Kidney capillary endothelial cell (primary cell): ENCODE data around the gene SKIC3.

Experiments
- DNase-seq: peaks from one replicate; pipeline ENCODE4 v3.0.0-alpha.2; 2018; ENCODE audit warnings: low spot score

Gene SKIC3

DNA sequence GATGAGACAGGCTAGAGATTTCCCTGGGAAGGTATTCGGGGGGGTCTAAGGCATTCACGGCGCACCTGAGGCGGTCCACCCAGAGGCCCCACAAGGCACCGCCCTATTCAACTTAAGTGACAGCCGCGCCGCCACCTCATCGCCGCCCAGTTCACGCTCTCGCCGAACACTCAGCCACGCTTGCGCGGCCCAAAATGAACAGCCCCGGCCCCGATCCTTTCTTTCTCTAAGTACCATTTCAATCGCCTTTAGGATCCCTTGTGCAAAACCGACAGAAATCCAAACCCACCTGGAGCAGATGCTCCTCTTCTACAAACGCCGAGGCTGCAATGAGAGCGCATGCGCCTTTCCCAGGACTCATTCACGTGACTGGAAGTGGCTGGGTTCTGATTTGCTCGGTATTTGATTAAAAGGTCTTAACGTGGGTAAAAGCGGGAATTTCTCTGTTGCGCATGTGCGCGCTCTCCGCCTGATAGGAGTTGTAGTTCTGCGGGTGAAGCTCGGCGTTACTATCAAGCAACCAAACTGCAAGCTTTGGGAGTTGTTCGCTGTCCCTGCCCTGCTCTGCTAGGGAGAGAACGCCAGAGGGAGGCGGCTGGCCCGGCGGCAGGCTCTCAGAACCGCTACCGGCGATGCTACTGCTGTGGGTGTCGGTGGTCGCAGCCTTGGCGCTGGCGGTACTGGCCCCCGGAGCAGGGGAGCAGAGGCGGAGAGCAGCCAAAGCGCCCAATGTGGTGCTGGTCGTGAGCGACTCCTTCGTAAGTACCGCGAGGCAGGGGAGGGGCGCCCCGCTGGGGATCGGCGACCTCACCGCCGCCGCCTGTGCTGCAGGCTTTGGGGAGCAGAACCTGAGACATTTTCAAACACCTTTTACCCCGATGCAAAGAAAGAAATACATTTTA, at the start of gene SKIC3, which contains the start of gene ARSK:
SKIC3 (minus strand) TSS at position 331 of the 902 bp plus-strand sequence. CDS start 7,827 bp downstream, outside the sequence.
ARSK (plus strand) TSS at position 455 of the 902 bp plus-strand sequence; CDS start at position 633, 178 bp downstream.
- peak; percentile 98 for DNase-seq

DNA sequence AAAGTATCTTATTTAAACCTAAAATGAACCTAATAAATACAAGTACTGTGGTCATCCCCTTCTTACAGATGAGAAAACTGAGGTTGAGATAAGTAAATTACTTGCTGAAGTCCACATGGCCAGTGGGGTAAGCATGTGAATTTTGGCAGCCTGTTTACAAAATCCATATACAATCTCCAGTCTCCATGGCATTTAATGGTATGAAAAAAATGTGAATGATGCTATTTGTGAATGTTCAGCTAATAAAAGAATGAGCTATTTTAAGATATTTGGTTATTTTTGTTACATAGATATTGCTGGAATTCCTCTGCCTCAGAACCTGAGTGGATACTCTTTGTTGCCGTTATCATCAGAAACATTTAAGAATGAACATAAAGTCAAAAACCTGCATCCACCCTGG, 45.8 kb upstream of the SKIC3 start:
- no peak for DNase-seq

DNA sequence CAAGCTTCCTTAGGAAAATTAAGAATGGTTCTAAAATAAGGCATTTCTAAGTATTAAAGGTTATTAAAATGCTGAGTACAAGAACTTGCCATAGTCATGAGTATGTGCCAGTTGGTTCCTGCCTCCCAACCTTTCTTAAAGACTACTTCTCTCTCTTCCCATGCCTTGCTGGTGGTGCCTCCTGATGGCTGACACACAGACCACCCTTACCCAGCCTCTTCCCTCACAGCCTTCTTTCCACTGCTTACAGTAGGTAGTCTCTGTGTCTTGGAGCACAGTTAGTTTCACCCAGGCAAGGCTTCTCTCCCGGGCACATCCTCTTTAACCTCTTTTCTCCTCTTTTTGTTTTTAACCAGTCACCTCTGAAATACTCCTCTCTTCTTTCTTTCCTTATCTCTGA, 44.5 kb upstream of the SKIC3 start:
- DNase-seq: no peak

DNA sequence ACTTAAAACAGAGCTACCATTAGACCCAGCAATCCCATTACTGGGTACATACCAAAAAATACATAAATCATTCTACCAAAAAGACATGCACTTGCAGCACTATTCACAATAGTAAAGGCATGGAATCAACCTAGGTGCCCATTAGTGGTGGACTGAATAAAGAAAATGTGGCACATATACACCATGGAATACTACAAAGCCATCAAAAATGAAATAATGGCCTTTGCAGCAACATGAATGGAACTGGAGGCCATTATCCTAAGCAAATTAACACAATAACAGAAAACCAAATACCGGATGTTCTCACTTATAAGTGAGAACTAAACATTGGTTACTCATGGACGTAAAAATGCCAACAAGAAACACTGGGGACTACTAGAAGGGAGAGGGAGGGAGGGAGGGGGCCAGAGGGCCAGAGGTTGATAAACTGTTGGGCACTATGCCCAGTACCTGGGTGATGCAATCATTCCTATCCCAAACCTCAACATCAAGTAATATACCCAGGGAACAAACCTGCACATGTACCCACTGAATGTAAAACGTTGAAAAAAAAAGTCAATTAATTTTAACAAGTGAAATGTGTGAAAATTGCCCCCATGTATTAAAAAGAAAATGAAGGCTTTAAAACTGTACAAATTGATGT, 40.6 kb upstream of the SKIC3 start:
- DNase-seq: no peak

DNA sequence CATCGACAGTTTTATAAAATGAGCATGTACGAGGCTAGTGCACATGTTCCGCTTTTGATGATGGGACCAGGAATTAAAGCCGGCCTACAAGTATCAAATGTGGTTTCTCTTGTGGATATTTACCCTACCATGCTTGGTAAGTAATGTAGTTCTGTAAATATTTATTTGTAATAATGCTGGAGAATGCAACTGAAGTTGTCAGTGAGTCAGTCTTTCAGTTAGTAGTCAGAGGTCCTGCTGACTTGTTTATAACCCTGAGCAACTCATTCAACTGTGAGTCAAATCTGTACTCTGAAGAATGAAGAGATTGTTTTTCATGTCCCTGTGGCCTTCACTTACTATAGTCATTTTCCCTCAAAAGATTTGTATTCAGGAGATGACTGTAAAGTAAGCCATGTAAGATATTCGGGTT, 36.7 kb upstream of the SKIC3 start:
- DNase-seq: peak; percentile 90

DNA sequence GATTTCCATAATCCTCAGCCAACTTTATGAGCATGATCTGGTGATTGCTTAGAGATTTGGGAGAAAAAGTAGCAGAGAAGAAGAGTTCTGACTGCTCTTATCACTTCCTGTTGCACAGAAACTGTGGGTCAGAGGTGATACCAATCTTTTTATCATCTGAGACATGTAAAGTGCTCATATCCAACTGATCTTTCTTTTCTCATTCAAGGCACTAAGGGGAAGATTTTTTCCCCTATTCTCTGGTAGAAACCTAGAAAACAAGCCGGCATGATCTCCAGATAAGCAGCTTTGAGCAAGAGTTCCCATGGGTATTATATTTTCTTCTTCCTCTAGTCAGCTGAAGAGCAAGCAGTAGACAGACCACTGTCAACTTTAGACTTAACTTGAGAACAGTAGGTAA, 36.1 kb upstream of the SKIC3 start:
- DNase-seq: peak; percentile 3

DNA sequence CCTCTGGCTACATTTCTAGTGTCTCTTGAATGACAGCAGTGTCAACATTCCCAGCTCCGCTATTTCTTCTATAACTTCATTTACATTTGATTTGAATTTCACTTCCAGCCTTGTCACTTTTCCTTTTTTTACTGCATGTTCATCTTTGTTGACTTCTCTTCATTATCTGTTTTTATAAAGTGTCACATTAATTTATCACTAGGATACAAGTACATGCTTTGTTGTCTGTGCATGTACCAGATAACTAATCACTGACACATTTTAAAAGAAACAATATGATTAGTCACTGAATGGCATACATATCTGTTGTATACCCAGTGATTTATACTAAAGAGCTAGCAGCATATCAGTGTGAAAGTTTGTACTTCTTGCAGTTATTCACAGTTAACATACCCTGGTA, 29.2 kb upstream of the SKIC3 start:
- no peak for DNase-seq

DNA sequence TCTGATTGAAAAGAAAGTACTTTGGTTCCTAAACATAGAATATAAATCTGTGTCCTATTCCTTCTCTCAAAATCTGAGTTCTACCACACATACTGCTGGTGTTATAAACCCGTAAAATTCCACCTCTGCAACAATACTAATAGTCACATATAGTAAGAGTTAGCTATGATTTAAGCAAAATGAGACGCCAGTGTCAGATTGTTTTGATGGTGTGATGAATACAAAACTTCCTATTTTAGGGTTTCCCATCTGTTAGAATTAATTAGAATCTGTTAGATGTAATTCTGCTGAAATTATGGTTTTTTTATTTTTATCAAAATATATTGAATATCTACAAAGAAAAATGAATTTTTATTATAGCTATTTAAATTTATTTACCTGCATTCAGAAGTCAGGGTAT, 26.8 kb upstream of the SKIC3 start:
- no peak for DNase-seq

DNA sequence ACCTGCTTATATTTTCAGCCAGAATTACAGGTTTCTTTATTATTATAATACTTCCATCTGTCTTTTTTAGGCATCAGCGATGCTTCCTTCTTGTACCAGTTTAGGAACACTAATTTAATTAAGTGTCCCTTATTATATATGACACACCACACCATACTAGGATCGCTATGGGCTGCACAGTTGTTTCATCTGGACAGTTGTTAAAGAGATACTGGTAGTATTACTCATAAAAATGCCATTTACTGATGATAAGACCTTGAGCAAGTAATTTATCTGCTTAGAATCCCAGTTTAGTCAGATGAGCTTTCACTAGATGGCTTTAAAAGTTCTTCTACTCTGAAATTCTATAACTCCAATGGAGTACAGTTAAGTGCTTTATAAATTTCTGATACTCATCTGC, 17.2 kb upstream of the SKIC3 start:
- no peak for DNase-seq

DNA sequence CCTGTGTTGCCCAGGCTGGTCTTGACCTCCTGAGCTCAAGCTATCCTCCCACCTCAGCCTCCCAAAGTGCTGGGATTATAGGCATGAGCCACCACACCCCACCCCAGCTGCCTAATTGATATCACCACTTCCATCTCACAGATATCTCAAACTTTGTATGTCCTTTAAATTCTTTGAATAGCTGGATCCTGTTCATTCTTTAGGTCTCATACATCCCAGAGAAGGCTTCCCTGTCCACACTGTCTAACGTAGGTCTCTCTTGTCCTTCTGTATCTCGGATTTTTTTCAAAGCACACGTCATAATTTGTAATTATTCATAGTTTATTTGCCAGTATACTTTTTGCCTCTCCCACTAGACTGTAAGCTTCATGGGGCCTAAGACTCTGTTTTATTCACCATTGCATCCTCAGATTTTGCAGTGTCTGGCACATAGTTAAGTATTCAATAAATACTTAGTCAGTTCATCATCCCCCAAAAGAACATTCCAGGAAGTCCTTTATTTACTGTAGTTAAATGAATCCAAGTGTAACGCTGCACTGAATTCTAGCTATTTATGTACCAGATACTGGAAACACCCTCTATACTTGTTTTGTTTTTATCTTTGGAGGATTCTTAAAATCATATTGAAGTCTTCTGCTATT, 10.6 kb upstream of the SKIC3 start:
- DNase-seq: no peak

DNA sequence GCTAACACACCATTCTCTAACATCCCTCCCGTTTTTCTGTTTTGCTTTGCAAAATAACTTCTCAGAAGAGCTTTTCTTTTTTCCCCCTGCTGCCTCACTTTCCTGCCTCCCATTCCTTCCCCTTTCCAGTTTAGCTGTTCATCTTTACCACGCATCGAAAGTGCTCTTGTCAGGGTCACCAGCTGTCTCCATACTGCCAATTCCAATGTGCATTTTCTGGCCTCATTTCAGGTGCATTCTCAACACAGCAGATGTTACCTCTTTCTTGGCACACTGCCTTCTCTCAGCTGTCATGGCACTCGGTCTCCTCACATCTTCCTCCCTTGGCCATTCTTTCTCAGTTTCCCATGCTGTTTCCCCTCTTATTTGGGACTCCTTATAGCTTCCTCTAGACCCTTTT, 9.7 kb upstream of the SKIC3 start:
- DNase-seq: no peak

DNA sequence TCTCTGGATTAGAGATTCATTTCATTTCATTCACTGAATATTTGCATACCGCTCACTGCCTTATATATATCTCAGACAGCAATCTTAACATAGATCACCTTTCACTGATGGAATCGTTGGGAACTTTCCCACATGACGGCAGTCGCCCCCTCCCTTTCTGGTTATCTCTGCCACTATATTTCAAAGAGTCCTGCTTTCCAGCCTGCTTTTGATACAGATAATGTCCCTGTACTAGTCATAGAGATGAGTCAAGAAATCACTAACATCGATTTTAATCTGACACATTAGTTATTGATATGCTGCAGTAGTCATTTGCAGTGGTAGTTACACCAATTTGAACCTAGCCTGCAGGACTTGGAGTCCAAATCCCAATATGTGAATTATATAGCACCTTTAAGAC, 8.6 kb upstream of the SKIC3 start:
- no peak for DNase-seq

DNA sequence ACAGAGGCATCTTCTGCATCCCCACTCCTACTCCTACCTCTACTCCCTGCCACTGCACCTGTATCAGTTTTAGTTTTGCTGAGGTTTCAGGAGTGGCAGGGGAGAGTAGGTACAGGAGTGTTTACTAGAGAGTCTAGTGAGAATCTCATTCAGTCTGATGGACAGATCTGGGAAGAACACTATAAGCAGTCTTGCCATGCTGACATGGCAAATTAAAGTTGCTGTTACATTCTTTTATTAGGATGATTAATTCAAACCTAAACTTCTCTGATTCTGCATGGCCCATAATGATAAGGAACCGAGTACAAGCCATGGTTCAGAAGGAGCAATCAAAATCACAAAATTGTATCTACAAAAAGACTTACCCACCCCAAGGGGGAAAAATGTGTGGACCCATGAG, 7.5 kb upstream of the SKIC3 start:
- no peak for DNase-seq

DNA sequence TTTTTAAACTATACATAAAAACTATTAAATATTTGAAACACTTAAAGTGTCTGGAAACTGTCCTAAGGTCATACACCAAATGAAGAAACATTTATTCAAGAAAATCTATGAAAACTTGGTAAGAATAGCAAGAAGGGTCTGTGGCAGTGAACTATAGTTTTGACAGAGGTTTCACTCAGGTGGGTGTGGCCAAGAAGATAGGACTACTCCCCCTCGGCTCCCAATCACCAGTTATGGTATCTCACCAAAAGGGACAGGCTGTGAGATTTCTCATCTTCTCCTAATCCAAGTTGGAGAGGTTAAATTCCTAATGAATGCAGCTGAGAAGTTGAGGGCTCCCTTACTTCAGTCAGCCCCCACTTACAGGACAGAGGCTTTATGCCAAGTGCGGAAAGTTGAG, 3.1 kb upstream of the SKIC3 start:
- DNase-seq: no peak

DNA sequence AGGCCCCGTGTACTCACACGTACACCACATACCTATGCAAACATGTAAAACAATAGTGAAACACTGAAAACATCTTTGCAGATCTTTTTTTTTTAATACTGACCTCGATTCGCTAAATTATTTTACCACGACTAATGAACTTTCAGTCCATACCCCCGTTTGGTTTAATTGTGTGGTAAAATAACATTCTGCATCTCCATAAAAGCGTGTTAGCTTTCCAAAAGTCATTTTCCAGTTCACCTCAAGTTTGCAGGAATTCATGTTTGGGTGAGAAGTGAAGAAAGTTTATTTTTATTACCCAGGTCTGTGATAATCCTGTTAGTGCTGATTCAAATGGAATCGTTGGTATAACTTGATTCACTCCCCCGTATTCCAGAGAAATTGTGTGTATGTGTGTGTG, 776 bp upstream of the SKIC3 start:
- DNase-seq: no peak

DNA sequence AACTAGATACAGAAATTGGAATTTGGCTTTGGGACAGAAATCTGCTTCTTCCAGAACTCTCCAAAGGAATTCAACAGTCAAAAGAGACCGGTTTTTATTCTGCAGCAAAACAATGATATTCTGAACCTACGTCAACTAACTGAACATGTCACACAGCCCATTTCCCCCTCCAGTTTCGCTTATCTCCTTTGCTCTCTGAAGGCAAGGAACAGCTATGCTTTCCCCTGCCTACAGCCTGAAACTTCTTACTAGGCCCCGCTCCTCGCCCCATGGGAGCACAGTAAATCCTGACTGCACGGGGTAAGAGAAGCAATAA, 488 bp downstream of the SKIC3 start:
- DNase-seq: peak; percentile 28

DNA sequence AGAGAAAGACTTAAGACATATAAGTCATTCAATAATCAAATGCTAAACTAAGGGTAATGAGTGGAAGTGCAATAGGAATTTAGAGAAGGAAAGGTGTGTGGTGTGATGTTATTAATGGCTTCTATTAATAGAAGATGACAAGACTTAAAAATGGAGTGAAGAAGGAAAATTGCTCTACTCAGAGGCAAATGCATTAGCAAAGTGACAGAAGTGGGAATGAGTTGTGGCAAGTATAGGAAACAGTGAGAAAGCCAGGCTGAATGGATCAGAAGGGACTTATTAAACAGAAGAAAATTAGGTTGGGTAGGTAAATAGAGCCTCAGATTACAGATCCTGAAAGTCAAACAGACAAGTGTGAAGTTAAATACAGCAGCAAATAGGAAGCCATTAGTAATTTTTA, 5.7 kb downstream of the SKIC3 start:
- DNase-seq: no peak

DNA sequence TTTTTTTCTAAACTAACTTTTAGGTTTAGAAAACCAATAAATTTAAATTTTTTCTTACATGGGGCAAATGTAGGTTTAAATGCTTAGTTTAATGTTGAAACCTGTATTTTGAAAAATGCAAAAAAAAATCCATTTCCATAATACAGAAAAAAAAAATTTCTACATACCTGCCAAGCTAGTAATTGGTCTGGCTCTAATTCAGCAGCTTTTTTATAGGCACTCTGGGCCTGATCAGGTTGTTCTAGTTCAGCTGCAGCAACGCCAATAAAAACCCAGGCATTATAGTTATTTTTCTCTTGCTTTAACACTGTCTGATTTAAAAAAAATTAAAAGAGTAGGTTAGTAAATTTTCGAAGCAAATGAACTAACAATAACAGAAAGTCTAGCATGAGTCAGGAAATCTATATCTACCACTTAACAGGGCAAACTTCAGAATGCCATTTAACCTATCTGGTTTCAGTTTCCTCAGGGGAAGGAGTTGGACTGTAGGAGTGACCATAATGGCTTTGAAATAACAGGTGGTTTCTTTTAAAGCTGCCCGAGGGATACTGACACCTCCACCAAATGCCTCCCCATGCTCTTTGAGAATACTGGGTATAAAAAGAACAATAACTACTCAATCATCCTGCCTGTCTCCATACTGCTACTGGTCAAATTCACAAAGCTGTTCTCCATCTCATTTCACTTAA, 11.6 kb downstream of the SKIC3 start:
- no peak for DNase-seq

DNA sequence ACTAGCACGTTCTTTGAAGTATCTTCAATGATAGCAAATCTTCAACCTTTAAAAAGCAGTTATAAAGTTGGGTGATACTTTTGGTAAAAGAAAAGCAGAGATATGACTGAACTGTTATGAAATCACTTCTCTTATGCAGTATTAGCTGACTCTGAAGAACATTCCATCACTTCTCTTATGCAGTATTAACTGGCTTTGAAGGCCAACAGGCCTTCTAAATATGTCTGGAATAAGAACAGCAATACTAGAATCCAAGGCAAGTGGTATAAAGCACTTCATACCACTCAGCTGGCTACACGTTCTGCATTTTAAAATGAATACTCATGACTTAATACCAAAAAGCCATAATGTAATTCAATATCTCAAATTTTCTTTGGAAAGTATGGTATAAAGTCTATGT, 17.3 kb downstream of the SKIC3 start:
- no peak for DNase-seq

DNA sequence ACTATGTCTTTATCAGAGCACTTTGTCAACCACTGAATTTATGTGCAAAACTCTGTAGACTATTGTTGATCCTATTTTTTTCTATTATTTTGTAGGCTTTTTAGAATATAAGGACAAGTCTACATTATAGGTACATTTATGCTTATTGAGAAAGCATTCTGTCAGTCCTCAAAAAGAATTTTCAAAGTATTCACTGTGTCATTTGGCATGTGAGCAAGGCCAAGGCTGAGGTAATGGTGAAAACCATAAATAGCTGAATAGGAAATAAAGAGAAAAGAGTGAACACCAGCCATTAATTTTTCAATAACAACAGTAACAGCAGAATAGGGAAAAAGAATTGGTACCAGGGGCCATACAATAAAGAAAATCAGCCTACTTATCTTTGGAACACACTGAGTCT, 21.0 kb downstream of the SKIC3 start:
- DNase-seq: no peak

DNA sequence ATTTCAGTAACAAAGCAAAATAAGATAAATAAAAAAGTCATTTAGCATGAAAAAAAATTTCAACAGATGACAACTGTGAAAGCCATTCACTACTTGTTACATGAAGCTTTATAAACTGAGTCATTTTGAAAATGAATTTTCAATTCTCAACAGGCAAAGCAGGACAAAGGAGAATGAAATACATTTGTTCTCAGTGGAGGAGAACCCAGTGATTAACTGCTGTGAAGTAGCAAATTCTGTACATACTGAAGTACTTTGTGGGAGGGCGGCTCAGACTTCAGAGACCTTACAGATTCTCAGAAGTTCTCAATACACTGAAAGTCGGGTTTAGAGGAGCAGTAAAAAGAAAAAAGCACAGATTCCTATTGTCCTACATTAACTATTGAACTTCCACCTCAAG, 21.7 kb downstream of the SKIC3 start:
- DNase-seq: no peak

DNA sequence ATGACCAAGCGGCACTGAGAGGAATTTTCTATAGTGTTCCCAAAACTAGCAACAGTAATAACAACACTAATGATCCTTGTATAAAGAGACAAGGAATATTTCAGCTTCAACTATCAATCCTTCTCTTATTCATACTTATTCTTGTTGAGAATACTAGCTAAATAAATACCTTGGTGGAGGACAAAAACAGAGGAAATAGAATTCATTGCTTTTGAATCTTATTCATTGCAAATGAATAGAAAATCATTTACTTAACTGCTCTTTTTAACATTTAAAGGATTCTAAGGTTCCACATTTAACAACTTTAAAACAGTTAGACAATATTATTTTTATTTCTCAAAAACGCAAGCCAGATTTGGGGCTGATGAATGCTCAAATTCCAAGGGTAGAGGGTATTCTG, 22.4 kb downstream of the SKIC3 start:
- no peak for DNase-seq

DNA sequence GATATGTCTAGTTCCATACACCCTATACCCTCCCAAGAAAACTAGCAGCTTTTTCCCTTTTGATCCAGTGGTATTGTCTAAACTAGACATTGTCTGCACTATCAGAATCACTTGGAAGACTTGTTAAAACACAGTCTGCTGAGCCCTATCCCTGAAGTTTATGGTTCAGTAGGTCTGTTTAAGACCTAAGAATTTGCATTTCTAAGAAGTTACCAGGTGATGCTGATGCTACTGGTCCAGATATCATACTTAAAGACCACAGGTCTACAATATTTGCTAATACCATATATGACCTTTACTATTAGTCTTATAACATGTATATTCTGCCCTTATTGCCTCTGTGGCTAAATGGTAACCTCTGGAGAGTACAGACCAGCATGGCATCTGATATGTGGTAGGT, 23.3 kb downstream of the SKIC3 start:
- no peak for DNase-seq
